Activated effector memory CD4-positive, alpha-beta T cell treated with Interleukin-2 at 50 U/mL for 16 hours (primary cell): ENCODE data around the gene VPS52.
"Not testable (repeated sequence)": the region's sequence is repeated elsewhere in the genome, so short reads cannot be mapped to it uniquely, and the experiment has no call there.

Experiments
- DNase-seq: peaks from one replicate; pipeline ENCODE4 v3.0.0-alpha.2; 2020

Gene VPS52

GRCh38 chr6:33248932-33249731 is 22.5 kb downstream of the VPS52 start:
- peak; percentile 94 for DNase-seq

- no peak for DNase-seq
Observed at GRCh38 chr6:33248643-33248931, 23.1 kb downstream of the VPS52 start.

DNA sequence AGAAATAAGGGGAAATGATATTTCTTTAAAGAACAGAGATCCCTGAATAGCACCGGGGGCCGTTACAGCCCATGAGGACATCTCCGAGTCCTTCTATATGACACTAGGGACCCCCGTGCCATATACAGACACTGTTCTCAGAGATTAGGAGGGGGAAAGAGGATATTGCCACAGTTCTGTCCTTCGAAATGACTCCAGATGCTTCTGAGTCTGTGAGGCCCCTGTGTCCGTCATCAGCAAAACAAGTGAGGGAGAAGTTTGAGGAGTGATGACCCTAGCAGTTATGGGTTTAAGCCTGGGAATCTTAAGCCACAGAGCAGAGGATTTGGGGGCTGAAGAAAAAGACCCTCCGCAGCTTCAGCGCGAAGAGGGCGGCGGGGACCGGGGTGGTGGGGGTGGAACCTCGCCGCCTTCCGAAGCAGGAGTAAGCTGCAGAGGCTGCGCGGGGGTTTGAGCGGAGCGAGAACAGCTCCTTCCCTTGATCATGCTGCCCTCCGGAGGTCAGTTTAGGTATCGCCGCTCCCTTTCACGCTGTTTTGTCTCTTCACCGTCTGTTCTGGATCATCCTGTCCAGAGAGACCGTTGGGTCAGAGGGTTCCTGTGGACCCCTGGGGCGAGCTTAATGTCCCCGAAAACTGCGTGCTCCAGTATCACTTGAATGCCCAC is 23.6 kb downstream of the VPS52 start:
- peak; percentile 85 for DNase-seq

DNA sequence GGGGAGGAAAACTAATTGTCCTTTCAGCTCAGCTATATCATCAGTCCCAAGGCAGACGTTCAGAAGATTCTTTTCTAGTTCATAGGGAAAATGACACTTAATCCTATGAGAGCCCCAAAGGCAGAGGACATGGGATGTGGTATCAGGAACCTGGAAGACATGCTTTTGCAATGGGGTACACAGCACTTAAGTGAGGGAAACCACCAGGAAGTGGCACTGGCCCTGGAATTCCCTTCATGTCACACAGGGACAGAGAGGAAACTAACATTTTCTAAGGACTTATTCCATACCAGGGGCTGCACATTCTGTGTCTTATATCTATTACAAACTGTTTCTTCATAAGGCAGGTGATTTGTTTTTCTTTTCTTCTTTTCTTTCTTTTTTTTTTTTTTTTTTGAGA is 28.2 kb downstream of the VPS52 start:
- no peak for DNase-seq

DNA sequence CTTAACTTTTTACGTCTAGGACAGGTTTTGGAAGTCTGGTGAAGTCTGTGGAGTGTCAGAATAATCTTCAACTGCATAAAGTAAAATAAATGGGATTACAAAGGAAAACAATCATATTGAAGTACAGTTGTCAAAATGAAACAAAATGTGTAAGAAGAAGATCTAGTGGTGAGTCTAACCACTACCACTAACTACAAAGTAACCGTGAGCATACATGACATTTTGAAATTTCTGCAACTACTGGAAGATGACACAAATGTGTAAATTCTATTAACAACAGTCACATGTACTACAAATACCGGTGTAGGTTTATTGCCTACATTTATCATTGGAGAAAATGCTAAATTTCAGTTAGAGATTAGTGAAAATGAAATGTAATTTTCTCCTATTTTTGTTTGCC is 29.7 kb downstream of the VPS52 start:
- DNase-seq, result no peak

GRCh38 chr6:33237741-33238140 is 33.9 kb downstream of the VPS52 start:
- DNase-seq, result no peak

DNA sequence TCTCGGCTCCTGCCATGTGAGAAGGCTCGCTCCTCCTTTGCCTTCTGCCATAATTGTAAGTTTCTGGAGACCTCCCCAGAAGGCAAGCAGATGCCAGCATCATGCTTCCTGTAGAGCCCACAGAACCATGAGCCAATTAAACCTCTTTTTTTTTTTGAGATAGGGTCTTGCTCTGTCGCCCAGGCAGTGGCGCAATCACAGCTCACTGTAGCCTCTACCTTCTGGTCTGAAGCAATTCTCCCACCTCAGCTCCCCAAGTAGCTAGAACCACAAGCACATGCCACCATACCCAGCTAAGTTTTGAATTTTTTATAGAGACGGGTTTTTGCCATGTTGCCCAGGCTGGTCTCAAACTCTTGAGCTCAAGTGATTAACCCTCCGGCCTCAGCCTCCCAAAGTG is 34.8 kb downstream of the VPS52 start:
- DNase-seq, result no peak

- DNase-seq, result no peak
Observed at GRCh38 chr6:33236328-33236727, 35.3 kb downstream of the VPS52 start.

DNA sequence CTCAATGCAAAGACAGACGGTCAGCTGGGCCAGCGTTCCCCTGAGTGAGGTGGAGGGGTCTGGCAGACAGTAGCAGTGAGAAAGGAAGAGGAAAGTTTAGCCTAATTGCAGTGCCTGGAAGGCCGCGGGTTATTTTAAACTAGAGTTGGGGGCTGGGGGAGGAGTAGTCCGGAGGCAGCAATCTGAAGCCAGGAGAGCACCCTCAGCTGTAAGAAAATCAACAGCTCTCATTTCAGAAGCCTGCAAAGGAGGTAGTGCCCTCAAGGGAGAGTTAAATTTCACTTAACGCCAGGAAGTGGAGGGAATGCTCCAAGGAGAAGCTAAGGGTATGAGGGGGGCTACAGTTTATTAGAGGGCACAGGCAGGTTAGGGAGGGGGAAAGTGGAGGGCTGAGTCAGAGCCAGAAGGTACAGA is 36.4 kb downstream of the VPS52 start:
- no peak for DNase-seq

DNA sequence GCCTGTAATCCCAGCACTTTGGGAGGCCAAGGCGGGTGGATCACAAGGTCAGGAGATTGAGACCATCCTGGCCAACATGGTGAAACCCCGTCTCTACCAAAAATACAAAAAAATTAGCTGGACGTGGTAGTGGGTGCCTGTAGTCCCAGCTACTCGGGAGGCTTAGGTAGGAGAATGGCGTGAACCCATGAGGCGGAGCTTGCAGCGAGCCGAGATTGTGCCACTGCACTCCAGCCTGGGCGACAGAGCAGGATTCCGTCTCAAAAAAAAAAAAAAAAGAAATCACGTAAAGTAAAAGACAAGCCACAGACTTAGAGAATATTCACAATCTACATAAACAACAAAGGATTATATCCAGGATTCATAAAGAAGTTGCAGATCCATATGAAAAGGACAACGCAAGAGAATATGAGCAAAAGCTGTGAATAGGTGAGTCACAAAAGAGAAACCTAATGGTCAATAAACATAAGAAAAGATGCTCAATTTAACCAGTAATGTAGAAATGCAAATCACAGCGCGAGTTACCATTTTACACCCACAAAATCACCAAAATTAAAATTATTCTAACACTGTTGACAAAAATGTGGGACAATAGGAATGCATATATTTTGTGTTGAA is 45.1 kb downstream of the VPS52 start:
- not testable (repeated sequence) for DNase-seq

DNA sequence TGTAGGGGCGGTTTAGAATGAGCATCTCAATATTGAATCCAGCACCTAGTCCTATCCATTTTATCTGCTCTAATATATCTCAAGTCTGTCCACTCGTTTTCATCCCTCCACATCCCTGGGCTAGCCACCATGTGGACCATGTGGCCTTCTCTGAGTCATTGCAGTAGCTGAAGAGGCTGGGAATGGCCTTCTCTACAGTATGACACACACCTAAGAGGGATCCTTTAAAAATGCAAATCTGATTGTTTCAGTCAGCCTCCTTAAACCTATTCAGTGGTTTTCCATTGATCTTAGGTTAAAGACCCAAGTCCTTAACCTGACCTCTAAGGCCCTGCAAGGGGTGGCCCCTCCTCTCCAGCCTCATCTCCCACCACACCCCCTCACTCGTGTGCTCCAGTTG is 54.0 kb downstream of the VPS52 start:
- DNase-seq, result no peak

DNA sequence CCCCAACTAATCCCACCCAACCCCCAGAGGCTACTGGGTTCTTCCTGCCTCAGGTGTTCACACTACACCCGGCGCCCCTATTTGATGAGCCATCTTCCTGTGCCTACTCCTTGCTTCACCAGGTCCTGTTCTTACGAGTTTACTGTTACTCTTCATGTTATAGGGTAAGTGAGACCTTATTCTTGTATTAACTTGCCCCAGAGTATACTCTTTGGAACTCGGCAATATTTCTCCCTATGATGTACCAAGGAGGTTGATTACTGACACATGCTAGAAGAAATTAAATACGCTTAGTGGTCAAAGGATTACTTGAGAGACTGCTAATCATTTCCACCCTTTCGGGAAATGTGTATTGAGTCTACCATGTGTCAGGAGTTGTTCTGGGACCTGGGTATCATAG is 54.4 kb downstream of the VPS52 start:
- DNase-seq, result no peak

DNA sequence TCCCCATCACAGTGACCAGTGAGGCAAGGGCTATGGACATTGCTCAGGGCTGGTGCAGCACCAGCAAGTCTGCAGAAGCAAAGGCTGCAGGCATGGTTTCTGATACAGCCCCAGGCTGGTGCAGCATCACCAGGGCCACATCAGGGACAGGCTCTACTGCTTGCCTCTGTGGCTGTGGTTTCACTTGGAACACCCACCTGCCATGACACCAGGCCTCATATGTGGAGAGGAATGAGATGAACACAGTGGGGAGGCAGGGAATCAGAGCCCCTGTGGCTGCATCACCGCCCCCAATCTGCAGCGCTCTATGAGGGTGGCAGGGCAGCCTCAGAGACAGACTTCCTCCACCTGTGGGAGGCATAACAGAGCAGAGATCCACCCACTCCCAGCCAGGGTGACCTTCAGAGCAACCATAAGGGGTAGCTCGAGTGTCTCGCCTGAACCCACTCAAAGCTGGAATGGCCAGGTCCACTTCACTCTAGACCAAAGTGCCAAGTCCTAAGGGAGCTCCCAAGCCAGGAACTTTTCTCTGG is 55.5 kb downstream of the VPS52 start:
- no peak for DNase-seq

GRCh38 chr6:33215271-33216116 is 56.2 kb downstream of the VPS52 start:
- DNase-seq, result no peak

DNA sequence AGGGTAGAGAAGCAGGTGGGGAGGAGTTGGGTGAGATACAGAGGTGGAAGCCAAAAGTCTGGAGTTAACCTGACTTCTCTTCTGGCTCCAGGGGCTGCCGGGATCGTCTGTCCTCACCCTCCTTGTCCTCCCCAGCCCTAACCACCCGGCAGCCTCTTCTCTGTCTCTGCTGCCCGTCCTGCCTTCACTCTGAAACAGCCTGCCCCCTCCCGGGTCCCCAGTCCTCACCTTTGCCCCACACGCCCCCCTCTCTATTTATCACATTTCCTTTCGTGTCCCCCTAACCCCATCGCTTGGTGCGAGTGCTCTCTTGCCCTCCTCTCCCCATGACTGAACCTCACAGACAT is 57.7 kb downstream of the VPS52 start:
- DNase-seq, result no peak

DNA sequence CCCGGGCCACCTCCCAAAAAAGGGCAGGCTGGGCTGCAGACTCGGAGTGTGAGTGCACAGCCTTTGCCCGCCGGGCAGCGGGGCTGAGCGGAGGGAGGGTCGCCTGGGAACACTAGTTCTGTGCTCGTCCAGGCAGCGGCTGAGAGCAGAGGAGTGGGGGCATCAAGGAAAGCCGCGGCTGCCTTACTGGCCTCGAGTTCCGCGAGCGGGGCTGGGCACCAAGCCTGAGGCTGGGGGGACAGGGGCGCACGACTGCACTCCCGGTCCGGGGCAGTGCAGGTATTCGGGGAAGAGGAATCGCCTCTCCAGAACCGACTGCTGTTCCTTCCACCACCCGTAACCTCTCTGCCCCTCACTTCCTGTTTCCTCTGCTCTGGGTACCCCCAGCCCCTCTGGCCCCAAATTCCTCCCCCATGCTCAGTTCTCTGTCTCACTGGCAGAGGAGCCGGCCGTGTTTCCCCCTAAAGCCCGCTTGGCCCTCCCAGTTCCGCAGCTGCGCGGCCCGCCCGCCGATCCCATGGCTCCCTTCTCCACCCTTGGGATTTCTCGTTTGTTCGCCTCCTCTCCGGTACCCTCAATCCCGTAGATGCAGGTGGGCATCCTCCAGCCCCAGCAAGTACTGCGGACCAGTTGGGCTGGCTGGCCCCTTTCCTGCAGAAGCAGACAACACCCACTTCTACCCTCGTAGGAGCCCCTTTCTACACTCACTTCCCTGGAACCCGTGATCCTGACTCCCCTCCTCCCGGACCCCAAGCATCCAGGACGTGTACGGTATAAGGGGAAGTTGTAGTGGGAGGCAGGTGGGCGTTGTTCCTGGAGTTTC is 58.3 kb downstream of the VPS52 start:
- no peak for DNase-seq

DNA sequence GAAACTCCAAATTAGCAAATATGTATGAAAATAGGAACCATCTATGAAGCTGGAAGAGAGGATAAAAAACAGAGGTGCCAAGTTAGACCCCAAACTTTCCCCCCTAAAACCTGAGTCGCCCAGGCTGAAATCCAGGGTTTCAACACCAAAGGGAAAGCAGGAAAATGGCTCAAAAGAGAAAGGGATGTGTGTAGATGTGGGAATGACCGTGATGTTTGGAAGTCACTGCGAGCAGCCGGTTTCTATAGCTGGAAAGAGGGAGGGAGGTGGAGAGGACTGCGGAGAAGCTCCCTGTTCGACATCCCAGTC is 58.9 kb downstream of the VPS52 start:
- DNase-seq, result no peak

- DNase-seq, result no peak
Observed at GRCh38 chr6:33211666-33212422, 59.8 kb downstream of the VPS52 start.

DNA sequence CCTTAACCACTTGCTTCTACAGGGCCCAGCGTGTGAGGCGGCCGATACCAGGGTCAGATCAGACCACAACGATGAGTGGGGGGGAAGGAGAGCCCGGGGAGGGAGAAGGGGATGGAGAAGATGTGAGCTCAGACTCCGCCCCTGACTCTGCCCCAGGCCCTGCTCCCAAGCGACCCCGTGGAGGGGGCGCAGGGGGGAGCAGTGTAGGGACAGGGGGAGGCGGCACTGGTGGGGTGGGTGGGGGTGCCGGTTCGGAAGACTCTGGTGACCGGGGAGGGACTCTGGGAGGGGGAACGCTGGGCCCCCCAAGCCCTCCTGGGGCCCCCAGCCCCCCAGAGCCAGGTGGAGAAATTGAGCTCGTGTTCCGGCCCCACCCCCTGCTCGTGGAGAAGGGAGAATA is 60.5 kb downstream of the VPS52 start:
- DNase-seq, result no peak

DNA sequence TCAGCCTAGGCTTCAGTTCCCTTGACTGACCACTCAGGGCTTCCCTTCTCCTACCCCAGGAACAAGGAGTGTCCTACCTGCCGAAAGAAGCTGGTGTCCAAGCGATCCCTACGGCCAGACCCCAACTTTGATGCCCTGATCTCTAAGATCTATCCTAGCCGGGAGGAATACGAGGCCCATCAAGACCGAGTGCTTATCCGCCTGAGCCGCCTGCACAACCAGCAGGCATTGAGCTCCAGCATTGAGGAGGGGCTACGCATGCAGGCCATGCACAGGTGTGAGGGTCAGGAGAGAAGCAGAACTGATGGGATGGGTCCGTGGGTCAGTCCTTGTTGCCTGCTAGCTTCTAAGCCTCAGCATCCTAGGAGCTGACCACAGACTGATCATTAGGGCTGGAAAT is 61.8 kb downstream of the VPS52 start:
- DNase-seq, result no peak

- peak; percentile 80 for DNase-seq
Observed at GRCh38 chr6:33208091-33208967, 63.3 kb downstream of the VPS52 start, which contains the start of gene RING1. Gene RING1 (plus strand): TSS chr6:33208500. CDS start chr6:33208823, 323 bp downstream.
